ENCODE results near the gene SIRPA. TPM values are rescaled to one million over a fixed set of nuclear protein-coding genes. Genes with fewer than 3 reads are reported as not detected.

SIRPA gene
- total RNA-seq (2014; rRNA removed; shearing (Covaris generic); ENCODE audit: low replicate concordance), result 37.7 and 38.1 TPM in 2 replicates

DNA sequence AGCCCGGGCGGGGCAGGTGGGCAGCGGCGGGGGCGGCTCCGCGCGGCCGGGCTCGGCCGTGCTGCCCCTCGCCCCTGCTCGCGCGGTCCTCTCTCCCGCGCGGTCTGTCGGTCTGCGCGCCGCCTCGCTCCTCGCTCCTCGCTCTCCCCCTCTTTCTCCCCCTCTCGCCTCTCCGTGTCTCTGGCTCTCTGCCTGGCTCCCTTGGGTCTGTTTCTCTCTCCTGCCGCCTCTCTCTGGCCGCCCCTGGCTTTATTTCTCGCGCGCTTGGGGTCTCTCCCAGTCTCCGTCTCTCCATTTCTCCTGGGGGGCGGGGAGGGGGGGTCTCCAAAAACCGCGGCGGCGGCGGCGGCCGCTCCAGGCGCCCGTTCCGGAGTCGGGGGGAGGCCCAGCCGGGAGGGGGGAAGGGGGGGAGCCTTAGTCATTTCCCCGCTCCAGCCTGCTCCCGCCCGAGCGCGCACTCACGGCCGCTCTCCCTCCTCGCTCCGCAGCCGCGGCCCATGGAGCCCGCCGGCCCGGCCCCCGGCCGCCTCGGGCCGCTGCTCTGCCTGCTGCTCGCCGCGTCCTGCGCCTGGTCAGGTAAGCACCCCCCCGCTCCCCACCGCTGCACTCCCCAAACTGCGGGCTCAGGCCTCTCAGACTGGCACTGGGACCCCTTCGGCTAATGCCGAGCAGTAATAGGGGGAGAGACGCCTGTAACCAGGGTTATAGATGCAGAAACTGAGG lies at the start of gene SIRPA:
SIRPA (plus strand) TSS at position 457 of the 723 bp plus-strand sequence; CDS start at position 498, 41 bp downstream.
- Histone ChIP-seq H3K9me3 (no peaks in the 10 kb centered on the region), H3K27me3 (no peaks in the 10 kb centered on the region), H3K36me3 (peaks cover 8% of the 10 kb centered on the region), H3K4me3 (peak within 1 kb of the TSS; percentile 69)
- peak; percentile 64 for DNase-seq

DNA sequence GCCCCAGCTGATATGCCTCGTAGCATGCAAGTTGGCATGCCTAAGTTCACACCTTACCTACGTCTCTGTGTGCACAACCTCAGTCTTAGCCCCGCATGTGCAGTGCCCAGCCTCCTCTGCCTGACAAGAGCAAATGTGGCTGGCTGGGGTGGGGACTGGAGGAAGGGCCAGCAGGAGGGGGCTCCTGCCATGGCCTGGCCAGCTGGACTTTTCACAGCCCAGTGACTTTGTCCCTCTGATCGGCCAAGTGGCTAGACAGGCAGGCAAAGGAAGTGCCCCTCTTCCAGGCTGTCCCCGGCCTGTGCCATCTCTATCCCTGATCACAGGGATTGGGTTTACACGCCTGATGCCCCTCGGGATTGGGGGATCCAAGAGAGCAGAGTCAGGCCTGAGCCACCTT lies 49.5 kb upstream of the SIRPA start:
- Histone ChIP-seq H3K36me3 (no peaks in the 10 kb centered on the region), H3K9me3 (no peaks in the 10 kb centered on the region), H3K4me3 (no peak overlapping the region), H3K27me3 (no peaks in the 10 kb centered on the region)
- DNase-seq, result no peak

DNA sequence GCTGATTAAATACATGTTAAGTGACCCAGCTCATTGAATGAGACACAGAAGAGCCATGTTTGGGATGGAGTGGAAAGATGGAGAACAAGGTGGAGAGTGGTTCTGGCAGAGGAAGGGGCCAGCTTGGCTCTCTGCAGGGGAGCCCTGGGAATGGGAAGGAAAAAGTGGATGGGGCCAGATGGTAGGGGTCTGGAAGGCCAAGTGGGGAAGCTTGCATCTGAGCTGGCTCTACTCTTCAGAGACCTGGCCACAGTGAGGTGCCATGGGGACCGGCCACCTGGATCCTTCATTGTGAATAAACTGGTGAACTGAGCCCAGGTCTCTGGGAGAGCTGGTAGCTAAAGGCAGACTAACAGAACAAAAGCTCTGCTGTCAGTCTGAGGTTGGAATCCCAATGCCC lies 48.9 kb upstream of the SIRPA start:
- Histone ChIP-seq H3K9me3 (no peaks in the 10 kb centered on the region), H3K27me3 (no peaks in the 10 kb centered on the region), H3K36me3 (no peaks in the 10 kb centered on the region), H3K4me3 (no peak overlapping the region)
- DNase-seq, result no peak

DNA sequence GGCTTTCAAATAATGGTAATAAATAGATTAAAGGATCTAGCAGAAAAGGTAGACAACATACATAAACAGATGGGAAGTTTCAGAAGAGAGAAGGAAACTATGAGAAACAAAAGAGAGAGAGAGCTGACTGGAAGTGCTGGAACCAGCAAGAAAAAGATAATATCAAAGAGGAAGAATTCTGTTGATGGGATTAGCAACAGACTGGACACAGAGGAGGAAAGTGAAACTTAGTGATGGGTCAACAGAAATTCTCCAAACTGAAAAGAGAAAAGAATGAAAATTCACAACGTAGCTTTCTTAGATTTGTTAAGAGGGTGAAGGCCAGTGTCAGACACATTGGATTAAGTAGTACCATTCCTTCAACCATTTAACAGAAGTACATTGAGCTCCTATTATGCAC lies 48.3 kb upstream of the SIRPA start:
- no peak for DNase-seq
- Histone ChIP-seq H3K36me3 (no peaks in the 10 kb centered on the region), H3K27me3 (no peaks in the 10 kb centered on the region), H3K4me3 (no peak overlapping the region), H3K9me3 (no peaks in the 10 kb centered on the region)

DNA sequence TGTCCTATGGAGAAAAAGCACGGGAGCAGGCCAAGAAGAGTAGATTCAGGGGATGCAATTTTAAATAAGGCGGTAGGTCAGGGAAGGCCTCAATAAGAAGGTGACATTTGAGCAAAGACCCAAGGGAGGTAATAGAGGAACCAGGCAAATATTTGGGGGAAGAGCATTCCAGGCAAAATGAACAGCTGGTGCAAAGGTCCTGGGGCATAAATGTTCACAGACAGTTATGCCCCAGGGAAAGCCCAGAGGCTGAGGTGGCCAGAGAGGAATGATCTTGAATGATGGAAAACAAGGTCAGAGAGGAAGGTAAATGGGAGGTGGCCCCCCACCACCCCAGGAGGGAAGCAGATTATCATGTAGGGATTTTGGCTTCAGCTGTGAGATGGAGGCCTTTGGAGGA lies 47.4 kb upstream of the SIRPA start:
- DNase-seq, result no peak
- H3K36me3 ChIP-seq, result no peaks in the 10 kb centered on the region
- no peaks in the 10 kb centered on the region for H3K9me3 ChIP-seq
- no peaks in the 10 kb centered on the region for H3K27me3 ChIP-seq
- H3K4me3 ChIP-seq, result no peak overlapping the region

DNA sequence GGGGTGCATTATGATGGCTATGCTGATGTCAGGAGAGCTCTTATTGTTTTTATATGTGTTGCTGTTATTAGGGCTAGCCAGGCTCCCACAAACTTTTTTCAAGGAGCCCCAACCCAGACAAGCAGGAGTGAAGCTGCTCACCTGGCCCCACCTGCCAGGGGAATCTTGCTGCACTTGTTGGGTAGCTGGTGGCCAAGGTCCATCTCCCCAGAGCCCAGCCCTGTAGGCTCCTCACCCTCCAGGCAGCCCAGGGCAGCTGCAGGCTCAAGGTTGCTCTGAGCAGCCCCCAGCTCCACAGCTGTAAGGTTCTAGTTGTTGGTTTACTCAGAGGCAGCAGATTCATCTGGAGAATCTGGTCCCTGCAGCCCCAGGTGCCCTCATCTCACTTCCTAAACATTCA lies 46.8 kb upstream of the SIRPA start:
- Histone ChIP-seq H3K36me3 (no peaks in the 10 kb centered on the region), H3K27me3 (no peaks in the 10 kb centered on the region), H3K4me3 (no peak overlapping the region), H3K9me3 (no peaks in the 10 kb centered on the region)
- DNase-seq, result no peak

DNA sequence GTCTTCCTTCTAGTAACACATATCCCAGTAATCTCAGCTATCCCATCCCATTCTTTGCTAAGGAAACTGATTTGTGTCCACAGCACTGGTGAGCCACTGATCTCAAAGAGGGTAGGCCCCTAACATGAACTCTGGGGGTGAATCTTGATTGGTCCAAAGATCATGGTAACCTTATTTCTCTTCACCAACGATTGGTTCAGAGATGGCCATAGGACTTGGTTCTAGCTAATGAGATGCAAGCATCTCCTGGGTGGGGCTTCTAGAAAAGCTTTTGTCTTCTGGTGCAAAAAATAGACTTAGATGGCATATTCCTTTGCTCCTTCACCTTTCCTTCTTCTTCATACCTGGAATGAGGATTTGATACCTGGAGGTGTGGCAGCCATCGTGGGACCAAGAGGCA lies 43.8 kb upstream of the SIRPA start:
- no peak for DNase-seq
- Histone ChIP-seq H3K36me3 (no peaks in the 10 kb centered on the region), H3K4me3 (no peak overlapping the region), H3K27me3 (no peaks in the 10 kb centered on the region), H3K9me3 (no peaks in the 10 kb centered on the region)

DNA sequence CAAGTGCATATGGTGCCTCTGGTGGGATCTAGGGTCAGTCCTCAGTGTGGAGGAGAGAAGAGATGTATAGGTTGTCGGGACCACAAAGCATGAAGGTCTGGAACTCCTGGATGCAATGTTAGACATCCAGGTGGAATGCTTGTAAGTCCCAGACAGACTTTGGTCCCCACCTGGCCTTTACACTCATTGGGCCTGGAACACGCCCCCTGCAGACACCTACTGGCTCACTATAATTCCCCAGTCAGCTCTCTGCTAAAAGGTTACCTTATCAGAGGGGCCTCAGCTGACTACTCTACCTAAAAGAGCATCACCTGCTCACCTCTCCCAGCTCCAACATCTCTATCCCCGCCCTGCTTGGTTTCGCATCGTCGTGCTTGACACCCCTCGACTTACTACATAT lies 41.7 kb upstream of the SIRPA start:
- H3K36me3 ChIP-seq, result no peaks in the 10 kb centered on the region
- no peak overlapping the region for H3K4me3 ChIP-seq
- DNase-seq, result no peak
- H3K9me3 ChIP-seq, result no peaks in the 10 kb centered on the region
- H3K27me3 ChIP-seq, result no peaks in the 10 kb centered on the region

DNA sequence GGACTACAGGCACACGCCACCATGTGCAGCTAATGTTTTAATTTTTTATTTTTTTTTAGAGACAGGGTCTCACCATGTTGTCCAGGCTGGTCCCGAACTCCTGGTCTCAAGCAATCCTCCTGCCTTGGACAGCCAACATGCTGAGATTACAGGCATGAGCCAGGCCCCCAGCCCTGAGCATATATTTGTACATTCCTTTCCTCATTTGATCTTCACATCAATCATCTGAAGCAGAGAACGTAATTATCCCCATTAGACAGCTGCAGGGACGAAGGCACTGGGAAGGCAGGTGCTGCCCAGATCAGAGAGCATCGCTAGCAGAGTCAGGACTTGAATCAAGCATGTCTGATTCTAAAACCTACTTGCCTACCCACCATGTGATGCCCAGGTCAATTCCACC lies 41.0 kb upstream of the SIRPA start:
- H3K9me3 ChIP-seq, result no peaks in the 10 kb centered on the region
- no peak overlapping the region for H3K4me3 ChIP-seq
- H3K36me3 ChIP-seq, result no peaks in the 10 kb centered on the region
- no peak for DNase-seq
- no peaks in the 10 kb centered on the region for H3K27me3 ChIP-seq

DNA sequence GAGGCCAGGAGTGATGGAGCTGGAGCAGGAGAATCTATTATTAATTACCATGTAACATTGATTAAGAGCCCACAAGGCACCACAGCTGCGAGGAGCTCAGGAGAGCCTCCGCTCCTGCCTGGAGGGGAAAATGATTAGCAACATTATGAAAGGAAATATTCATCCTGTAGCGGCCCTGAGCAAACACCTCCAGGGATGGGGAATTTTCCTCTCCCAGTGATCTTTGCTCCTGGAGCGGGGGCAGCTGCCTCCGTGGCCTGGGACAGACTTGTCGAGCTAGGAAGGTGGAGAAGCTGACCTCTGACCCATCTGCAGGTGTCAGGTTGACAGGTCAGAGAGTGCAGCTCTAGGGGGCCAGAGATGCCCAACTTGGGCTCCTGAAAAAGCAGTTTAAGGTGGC lies 40.1 kb upstream of the SIRPA start:
- no peaks in the 10 kb centered on the region for H3K9me3 ChIP-seq
- no peak for DNase-seq
- no peaks in the 10 kb centered on the region for H3K36me3 ChIP-seq
- no peak overlapping the region for H3K4me3 ChIP-seq
- H3K27me3 ChIP-seq, result no peaks in the 10 kb centered on the region

DNA sequence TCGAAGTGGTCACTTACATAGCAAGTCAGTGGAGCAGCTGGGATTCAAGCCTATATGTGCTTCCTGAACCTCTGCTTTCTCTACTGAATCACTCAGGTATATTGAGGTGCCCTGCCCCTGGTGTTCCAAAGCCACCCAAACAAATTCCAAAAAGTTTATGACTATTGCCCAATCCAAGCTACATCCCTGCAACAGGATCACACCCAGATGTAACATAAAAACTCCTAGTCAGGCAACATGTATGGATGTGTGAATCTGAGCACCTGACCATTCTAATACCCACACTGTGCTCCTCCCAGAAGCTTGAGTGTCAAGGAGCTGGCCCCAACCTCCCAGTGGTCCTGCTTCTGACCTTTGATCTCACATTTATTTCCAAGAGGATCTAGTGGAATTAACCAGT lies 39.5 kb upstream of the SIRPA start:
- H3K4me3 ChIP-seq, result no peak overlapping the region
- no peaks in the 10 kb centered on the region for H3K27me3 ChIP-seq
- DNase-seq, result no peak
- H3K36me3 ChIP-seq, result no peaks in the 10 kb centered on the region
- no peaks in the 10 kb centered on the region for H3K9me3 ChIP-seq

DNA sequence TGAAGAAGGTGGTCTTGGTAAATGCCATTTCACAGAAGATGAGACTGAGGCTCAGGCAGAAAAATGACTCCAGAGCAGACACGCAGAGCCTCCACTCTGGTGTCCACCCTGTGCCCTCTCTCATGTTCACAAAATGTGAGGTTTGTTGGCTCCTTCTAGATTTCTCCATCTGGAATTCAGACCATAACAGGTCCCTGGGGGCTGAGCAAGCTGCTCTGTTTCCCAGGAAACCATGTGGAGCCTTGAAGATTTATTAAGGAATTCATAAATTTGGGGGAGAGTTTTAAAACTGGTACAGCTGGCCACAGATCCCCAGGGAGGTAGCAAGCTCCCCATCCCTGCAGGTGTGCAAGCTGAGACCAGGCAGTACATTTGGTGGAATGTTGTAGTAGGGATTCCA lies 38.8 kb upstream of the SIRPA start:
- Histone ChIP-seq H3K36me3 (no peaks in the 10 kb centered on the region), H3K9me3 (no peaks in the 10 kb centered on the region), H3K27me3 (no peaks in the 10 kb centered on the region), H3K4me3 (no peak overlapping the region)
- no peak for DNase-seq

DNA sequence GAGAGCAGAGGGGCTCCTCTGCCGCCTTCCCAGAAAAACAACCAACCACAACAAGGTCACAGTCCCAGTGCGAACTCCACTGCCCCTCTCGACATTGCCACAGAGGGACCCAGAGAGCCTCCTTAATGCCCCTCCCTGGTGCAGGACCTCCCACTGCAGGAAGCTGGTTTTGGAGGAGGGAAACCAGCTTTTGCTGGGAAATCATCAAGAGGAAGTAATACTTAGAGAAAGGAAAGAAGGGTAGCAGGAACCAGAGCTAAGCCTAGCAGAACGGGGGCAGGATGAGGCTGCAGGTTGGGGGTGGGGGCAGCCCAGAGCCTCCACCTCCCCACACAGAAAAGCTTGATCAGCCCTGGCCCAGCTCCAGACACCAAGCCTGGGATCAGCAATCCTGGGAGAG lies 37.7 kb upstream of the SIRPA start:
- Histone ChIP-seq H3K4me3 (no peak overlapping the region), H3K27me3 (no peaks in the 10 kb centered on the region), H3K9me3 (no peaks in the 10 kb centered on the region), H3K36me3 (no peaks in the 10 kb centered on the region)
- no peak for DNase-seq

DNA sequence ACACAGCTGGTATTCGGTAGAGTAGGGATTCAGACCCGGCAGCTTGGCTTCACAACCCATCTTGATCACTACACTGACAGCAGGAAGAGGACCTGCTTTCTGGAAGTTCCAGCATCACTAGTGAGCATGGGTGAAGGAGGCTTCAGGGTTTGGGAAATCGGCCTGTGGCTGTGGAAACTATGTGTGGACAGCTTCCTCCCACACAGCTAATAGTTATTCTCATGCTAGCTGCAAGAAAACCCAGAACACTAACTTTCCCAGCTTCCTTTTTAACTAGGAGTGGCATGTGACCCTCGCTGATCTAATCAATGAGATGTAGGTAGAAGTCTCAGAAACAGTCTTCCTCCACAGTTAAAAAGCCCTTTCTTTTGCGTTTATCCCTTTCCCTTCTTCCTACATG lies 36.3 kb upstream of the SIRPA start:
- Histone ChIP-seq H3K27me3 (no peaks in the 10 kb centered on the region), H3K36me3 (no peaks in the 10 kb centered on the region), H3K4me3 (no peak overlapping the region), H3K9me3 (no peaks in the 10 kb centered on the region)
- DNase-seq, result no peak

DNA sequence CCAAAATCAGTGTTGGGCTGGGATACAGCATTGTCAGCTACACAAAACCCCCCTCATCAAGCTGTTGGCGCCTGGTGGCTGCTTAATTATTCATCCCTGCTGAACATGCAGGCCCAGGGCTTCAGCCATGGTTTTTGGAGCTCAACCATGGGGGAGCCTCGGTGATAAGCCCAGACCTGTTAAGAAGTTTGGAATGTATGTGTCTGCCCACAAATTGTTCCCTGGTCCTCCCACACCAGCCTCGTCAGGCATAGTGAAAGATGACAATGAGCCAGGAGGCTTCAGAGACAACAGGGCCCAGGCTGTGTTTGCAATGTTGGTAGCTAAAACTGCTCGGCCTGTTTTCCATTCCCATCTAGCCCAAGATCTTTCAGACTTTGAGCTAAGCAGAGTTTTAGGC lies 34.8 kb upstream of the SIRPA start:
- H3K36me3 ChIP-seq, result no peaks in the 10 kb centered on the region
- peak; percentile 33 for DNase-seq
- H3K27me3 ChIP-seq, result no peaks in the 10 kb centered on the region
- H3K9me3 ChIP-seq, result no peaks in the 10 kb centered on the region
- H3K4me3 ChIP-seq, result no peak overlapping the region

DNA sequence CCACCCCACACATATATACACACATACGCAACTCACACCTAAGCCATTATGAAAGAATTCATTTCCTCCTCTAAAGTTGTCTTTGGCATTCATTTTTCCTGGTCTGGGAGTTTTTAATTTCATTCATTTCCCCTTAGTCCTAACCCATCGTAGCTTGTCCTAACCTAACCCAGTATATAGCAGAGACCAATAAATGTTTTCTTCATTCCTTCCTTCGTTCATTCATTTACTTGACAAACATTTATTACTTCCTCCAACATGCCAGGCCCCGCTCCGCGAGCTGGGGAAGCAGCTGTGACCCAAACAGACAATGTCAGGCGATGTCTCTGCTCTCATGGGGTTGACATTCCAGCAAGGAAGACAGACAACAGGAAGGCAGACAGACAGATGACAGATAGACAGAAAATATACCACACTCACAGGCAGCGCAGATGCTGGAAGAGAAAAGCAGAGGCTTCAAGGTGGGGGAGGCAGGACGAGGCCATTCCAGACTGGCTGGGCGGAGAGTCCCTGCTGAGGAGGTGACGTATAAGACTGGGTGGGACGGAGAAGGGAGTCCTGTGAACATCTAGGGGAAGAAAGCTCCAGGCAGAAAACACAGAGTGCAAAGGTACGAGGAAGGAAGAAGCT lies 33.7 kb upstream of the SIRPA start:
- Histone ChIP-seq H3K27me3 (no peaks in the 10 kb centered on the region), H3K4me3 (no peak overlapping the region), H3K9me3 (no peaks in the 10 kb centered on the region), H3K36me3 (no peaks in the 10 kb centered on the region)
- no peak for DNase-seq

DNA sequence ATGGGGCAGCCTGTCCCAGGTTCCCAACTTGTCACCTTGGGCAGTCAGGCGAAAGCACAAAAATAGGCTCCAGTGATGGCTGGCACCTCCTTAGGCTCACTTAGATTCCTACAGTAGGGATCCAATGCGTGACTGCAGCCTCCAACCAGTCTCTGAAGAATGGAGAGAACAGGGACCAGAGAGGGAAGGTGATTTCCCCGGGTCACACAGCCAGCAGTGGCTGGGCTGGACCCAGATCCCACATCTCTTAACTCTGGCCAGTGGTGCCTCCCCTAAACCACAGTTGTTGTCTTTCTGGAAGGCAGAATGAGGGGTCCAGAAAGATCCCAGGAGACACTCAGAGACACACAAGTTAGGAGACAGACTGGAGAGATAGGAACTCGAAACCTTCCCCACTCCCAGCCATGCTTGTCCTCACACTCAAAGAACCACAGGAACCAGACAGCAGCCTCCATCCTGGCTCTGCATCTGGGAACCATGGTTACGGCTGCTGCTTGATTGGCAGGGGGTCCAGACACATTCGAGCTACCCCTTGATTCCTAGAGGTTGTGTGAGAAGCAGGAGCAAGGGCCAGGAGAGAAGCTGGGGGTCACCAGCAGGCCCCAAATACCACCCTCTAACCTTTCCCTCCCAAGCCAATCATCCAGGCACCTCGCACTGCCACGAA lies 33.1 kb upstream of the SIRPA start:
- Histone ChIP-seq H3K27me3 (no peaks in the 10 kb centered on the region), H3K9me3 (no peaks in the 10 kb centered on the region), H3K4me3 (no peak overlapping the region), H3K36me3 (no peaks in the 10 kb centered on the region)
- DNase-seq, result no peak

DNA sequence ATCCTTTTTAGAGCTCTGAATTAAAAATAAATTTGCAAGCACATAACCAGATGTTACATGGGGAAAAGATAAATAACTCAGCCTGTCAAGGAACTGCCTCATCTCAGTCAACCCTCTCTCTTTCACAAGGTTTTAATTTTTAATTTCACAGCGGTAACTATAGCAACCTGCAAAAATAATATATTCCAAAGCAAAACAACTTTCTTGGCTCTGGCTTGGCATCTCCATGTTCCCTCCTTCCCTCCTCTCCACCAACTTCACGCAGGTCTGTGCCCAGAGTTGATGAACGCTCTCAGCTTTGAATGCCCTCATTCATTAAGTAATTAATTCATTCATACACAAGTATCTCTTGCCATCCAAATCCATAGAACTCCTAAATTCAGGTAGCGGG lies 32.5 kb upstream of the SIRPA start:
- Histone ChIP-seq H3K27me3 (no peaks in the 10 kb centered on the region), H3K36me3 (no peaks in the 10 kb centered on the region), H3K9me3 (no peaks in the 10 kb centered on the region), H3K4me3 (no peak overlapping the region)
- no peak for DNase-seq
